ENCODE data around the gene SIN3B. TPM values are rescaled to one million over a fixed set of nuclear protein-coding genes. Genes with fewer than 3 reads are reported as not detected.

The SIN3B gene
- polyA plus RNA-seq, 1 of the 3 experiments (the other 2 are of a cell fraction), result 29.7 TPM

GRCh38 chr19:16902545-16902944, 73.3 kb downstream of the SIN3B start (continued):
- no peak for TF ChIP-seq SMC3 (IDR thresholded peaks at IDR 0.05; ENCODE audit: low read depth, low read length)
- TF ChIP-seq EP300 (IDR thresholded peaks at IDR 0.05; ENCODE audit: borderline replicate concordance in 1 of 2, low read depth in 1 of 2, low read length in 1 of 2), result no peak
- TF ChIP-seq FOXJ3 (CRISPR knock-in tag; IDR thresholded peaks at IDR 0.05), result no peak
- no peak for TF ChIP-seq RFX5 (IDR thresholded peaks at IDR 0.05; ENCODE audit: low read length)
- TF ChIP-seq NFIC (IDR thresholded peaks at IDR 0.05; ENCODE audit: borderline replicate concordance), result no peak
- no peak for TF ChIP-seq POLR2AphosphoS5 (IDR thresholded peaks at IDR 0.05; ENCODE audit: low read depth, low read length)
- TF ChIP-seq ELF1 (IDR thresholded peaks at IDR 0.05), result no peak

GRCh38 chr19:16903347-16903746, 74.1 kb downstream of the SIN3B start:
- Histone ChIP-seq H3K9me3 (no peaks in the 10 kb centered on the region), H3F3A (replicated peaks; ENCODE audit: insufficient read depth) (no peaks in the 10 kb centered on the region), H3K27ac (ENCODE audit: low read depth in 2 of 2, low read length in 1 of 2) (no peak overlapping the region), H3K4me2 (no peak overlapping the region), H3K4me3 (ENCODE audit: low read depth in 2 of 2, low read length in 1 of 2) (no peak overlapping the region), H3K79me2 (ENCODE audit: insufficient read depth) (no peaks in the 10 kb centered on the region), H4K20me1 (ENCODE audit: insufficient read depth) (no peaks in the 10 kb centered on the region), H3K27me3 (ENCODE audit: insufficient read depth) (peaks cover 12% of the 10 kb centered on the region; the same call in 1 of the 2 replicates), H3K9me2 (no peaks in the 10 kb centered on the region), H2AFZ (ENCODE audit: low read depth) (no peak overlapping the region), H3K36me3 (replicated peaks in 1 of 2; ENCODE audit: control insufficient read depth in 1 of 2, insufficient read depth in 2 of 2, low read length in 1 of 2) (no peaks in the 10 kb centered on the region), H3K9ac (no peak overlapping the region), H3K4me1 (ENCODE audit: control insufficient read depth in 1 of 2, insufficient read depth in 2 of 2, low read depth in 1 of 2, low read length in 1 of 2) (no peaks in the 10 kb centered on the region)
- POLR2A ChIA-PET, result no interaction called here
- TF ChIP-seq MAX (IDR thresholded peaks at IDR 0.05; ENCODE audit: low read depth) (no peak), POLR2AphosphoS5 (IDR thresholded peaks at IDR 0.05; ENCODE audit: low read depth, low read length) (no peak), EZH2phosphoT487 (IDR thresholded peaks at IDR 0.05; ENCODE audit: borderline replicate concordance, low read depth) (no peak), RAD21 (IDR thresholded peaks at IDR 0.05; ENCODE audit: low read length) (no peak), CHD2 (IDR thresholded peaks at IDR 0.05; ENCODE audit: low read length, partially characterized antibody) (no peak), IRF3 (IDR thresholded peaks at IDR 0.05; ENCODE audit: low read depth, low read length) (no peak), EP300 (IDR thresholded peaks at IDR 0.05; ENCODE audit: borderline replicate concordance in 1 of 2, low read depth in 1 of 2, low read length in 1 of 2) (no peak), ELF1 (IDR thresholded peaks at IDR 0.05) (no peak), FOSL2 (IDR thresholded peaks at IDR 0.05; ENCODE audit: borderline replicate concordance, low read depth) (no peak)
- WGBS (ENCODE audit: low lambda C conversion rate), result 67% methylated on average over 3 of the region's 7 CpGs
- no peak for DNase-seq
- CTCF ChIA-PET, result no interaction called here

- CTCF ChIA-PET, result no interaction called here
- Histone ChIP-seq H3F3A (replicated peaks; ENCODE audit: insufficient read depth) (no peaks in the 10 kb centered on the region), H3K36me3 (replicated peaks in 1 of 2; ENCODE audit: control insufficient read depth in 1 of 2, insufficient read depth in 2 of 2, low read length in 1 of 2) (no peaks in the 10 kb centered on the region), H2AFZ (ENCODE audit: low read depth) (no peak overlapping the region), H3K9me3 (no peaks in the 10 kb centered on the region), H3K4me3 (ENCODE audit: low read depth in 2 of 2, low read length in 1 of 2) (no peak overlapping the region), H3K4me2 (no peak overlapping the region), H3K27ac (ENCODE audit: low read depth in 2 of 2, low read length in 1 of 2) (no peak overlapping the region), H3K79me2 (ENCODE audit: insufficient read depth) (no peaks in the 10 kb centered on the region), H3K4me1 (ENCODE audit: control insufficient read depth in 1 of 2, insufficient read depth in 2 of 2, low read depth in 1 of 2, low read length in 1 of 2) (no peaks in the 10 kb centered on the region), H4K20me1 (ENCODE audit: insufficient read depth) (no peaks in the 10 kb centered on the region), H3K9me2 (no peaks in the 10 kb centered on the region), H3K9ac (no peak overlapping the region), H3K27me3 (ENCODE audit: insufficient read depth) (peaks cover 12% of the 10 kb centered on the region; the same call in 1 of the 2 replicates)
- POLR2A ChIA-PET, result no interaction called here
- TF ChIP-seq FOXM1 (IDR thresholded peaks at IDR 0.05; ENCODE audit: low read depth), result no peak
- no peak for TF ChIP-seq POLR2AphosphoS5 (IDR thresholded peaks at IDR 0.05; ENCODE audit: low read depth, low read length)
- no peak for TF ChIP-seq SIN3A (IDR thresholded peaks at IDR 0.05; ENCODE audit: borderline replicate concordance, low read depth, low read length)
- no peak for TF ChIP-seq YY1 (IDR thresholded peaks at IDR 0.05; ENCODE audit: low read depth)
- no peak for TF ChIP-seq EZH2phosphoT487 (IDR thresholded peaks at IDR 0.05; ENCODE audit: borderline replicate concordance, low read depth)
- TF ChIP-seq MAX (IDR thresholded peaks at IDR 0.05; ENCODE audit: low read depth), result no peak
- 21% methylated on average over 5 of the region's 5 CpGs for WGBS (ENCODE audit: low lambda C conversion rate)
- DNase-seq, result no peak
These were observed 75.4 kb downstream of the SIN3B start for GRCh38 chr19:16904599-16904998.

Data from SK-N-SH (cell line).